DMS 273 (cell line): ENCODE results near the gene SULF2.

Experiments
- DNase-seq: peaks from one replicate; lab custom pipeline; 2025; ENCODE audit not compliant: unreplicated experiment; lab: John Stamatoyannopoulos, UW

SULF2 gene

DNA sequence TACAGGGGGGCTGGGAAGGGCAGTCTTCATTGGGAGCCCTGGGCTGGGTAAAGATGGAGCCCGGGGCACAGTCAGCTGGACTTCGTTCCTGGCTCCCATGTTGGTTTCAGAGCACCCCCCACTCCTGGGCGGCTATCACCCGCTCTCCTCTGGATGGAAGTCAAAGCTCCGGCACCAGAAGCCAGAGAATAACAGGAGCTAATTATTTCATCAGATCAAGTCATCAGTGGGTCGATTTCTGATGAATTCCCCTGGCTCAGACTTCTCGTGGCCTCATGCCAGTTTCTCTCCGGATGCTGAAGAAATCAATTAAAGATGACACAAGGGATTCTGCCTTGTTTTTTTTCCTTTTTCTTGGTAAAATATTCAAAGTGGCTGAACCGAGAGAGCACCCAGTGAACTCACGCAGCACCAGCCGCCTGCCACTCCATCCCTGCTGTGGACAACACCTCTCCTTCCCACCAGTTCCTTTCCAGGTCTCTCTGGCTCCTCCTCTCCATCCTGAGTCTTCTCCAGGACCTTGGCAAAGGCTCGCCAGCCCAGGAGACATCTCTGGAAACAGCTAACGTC is 22.5 kb downstream of the SULF2 start:
- no peak for DNase-seq

DNA sequence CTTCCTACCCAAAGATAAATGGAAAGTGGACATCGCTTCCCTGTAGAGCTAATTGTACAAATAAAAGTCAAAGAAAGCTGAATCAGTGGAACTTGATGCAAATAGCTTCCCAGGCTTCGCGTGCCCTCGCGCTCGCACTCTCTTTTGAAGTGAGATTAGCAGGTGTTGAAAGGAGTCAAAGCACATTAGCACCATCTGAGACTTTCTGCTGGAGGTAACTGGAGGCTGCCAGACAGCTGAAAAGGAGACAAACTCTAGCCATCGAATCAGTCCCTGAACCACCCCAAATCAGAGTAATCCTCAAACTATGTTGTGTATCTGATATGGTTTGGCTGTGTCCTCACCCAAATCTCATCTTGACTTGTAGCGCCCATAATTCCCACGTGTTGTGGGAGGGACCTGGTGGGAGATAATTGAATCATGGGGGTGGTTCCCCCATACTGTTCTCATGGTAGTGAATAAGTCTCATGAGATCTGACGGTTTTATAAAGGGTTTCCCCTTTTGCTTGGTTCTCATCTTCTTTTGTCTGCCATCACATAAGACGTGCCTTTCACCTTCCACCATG is 23.7 kb downstream of the SULF2 start:
- DNase-seq: no peak

DNA sequence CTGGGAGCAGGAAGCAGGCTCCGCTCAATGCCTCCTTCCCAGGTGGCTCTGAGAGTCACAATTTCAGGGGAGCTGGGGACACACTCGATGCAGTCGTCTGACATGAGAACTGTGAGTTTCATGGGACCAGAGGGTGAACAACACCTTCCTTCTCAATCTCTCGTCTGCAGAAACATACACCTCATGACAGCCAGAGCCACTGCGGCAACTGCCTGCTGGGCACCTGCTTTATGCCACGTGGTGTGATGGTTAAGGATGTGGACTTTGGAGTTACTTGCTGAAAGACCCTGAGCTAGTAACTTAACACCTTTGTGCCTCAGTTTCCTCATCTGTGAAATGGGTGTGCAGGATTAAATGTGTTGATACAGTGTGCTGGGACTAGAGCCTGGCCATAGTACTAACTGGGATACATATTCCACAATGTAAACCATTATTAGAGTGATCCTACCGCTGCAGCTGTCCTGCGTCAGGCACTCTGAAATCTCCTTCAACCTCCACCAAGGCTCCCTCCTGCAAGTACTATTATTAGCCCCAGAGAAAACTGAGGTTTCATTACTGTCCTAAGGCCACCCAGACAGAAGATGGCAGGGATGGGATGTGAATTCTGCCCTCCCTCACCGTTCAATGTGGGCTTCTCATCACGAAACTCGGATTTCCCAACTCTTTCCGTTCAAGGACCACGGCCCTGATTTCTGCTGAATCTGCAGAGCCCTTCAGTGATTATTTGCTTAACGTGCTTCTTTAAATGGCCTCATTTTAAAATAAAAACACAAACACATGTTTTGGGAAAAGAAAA is 24.4 kb downstream of the SULF2 start:
- DNase-seq: no peak

DNA sequence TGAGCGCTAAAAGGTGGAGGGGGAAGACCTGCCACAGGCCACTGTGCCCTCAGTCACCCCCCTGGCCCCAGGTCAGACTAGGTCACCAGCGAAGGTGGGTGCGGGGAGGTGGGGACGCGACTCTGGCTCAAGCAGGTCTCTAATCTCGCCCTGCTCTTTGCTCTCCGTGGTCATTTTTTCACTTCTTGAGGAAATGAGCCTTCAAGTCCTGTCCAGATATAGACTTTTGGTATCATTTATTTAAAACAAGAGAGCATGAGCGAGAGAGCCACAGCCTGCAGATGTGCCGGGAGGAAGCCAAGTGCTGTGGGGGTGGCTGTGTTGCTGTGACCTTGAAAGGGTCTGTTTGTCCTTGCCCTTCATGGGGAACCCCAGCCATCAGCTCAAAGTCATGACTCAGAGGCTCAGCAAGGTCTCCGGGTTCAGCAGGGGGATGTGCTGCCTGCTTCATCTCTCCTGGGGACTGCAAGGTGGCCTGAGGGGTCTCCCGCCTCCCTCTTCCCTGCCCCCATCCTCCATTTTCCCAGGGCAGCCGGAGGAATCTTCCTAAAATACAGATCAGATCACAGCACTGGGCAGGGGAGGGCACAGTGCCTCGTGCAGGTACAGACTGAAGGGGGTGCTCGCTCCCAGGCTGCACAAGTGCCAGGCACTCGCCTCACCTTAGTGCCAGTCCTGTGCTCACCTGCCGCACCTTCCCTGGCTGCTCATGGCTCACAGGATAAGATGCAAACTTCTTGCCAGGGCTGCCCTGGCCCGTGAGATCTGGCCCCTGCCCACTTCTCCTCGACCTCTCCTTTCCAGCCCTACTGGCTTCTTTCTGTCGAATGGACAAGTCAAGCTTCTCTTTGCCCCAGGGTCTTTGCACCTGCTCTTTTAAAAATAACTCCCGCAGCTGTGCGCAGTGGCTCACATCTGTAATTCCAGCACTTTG is 26.5 kb downstream of the SULF2 start:
- no peak for DNase-seq

DNA sequence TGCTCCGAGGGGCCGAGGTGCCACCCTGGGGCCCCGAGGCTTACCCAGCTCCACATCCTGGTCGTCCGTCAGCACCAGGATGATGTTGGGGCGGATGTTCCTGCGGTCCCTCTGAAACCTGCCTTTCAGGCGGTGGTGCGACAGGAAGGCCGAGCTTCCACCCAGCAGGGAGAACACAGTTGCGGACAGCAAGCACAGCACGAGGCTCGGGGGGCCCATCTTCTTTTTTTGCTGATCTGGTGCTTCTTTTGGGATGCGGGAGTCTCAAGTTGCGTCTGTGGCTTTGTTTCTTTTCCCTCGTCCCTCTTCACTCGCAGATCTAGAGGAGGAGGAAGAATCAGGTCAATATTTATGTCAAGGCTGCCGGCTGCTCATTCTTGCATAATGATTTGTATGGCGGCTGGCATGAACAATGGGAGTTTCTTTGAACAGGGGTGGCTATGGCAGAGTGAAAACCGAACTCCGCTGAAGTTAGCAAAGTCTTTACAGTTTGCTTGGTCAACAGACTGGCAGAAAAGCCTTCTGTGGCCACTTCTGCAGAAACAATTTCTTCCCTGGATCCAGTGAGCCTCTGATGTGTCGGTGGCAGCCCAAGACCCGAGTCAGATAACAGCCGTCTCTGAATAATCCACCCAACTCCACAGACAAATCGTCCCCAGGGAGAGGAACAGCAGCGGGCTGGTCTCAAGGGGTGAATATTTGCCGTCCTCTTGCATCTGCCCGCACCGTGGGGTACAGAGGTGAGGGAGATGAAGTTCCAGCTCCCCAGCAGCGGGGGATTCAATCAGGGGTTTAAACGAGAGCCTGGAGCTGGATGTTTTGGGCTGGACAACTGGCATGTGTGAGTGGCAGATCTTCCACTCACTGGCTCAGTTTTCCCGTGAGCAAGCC is 27.9 kb downstream of the SULF2 start:
- DNase-seq: no peak

DNA sequence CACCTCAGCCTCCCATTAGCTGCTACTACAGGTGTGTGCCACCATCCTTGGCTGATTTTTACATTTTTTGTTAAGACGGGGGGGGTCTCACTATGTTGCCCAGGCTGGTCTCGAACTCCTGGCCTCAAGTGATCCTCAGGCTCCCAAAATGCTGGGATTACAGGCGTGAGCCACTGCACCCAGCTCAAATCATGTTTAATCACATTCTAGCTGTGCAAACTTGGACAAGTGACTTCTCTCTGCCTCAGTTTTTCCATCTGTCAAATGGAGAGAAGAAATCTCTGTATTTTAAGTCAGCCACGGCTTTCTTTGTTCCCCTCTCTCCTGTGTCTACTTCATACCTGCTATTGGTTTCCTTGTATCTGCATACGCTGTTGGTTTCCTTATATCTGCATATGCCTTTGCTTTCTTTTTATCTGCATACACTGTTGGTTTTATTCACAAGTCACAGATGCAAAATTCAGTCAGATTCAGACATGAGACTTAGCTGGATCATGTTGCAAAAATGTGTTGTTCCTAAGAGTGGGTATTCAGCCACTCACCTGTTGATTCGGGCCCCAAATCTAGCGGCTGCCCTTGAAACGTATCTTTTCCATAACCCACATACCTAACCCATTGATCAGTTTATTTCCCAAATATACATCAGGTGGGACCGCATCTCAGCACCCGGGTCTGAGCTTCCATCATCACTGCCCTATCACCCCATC is 30.2 kb downstream of the SULF2 start:
- no peak for DNase-seq

DNA sequence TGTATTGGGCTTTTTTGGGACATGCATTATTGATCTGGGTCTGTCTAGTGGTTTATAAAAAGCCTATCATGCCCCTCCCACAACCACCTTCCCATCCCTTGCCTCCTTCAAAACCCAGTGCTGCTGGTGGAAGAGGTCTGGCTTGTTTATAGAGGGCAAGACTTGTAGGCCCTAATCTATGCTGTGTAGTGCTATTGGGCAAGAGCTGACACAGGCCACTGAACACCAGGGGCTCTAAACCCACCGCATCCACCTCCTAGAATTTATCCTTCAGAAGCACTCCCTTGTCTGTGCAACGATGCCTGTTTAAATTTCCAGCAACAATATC is 30.9 kb downstream of the SULF2 start:
- DNase-seq: no peak

DNA sequence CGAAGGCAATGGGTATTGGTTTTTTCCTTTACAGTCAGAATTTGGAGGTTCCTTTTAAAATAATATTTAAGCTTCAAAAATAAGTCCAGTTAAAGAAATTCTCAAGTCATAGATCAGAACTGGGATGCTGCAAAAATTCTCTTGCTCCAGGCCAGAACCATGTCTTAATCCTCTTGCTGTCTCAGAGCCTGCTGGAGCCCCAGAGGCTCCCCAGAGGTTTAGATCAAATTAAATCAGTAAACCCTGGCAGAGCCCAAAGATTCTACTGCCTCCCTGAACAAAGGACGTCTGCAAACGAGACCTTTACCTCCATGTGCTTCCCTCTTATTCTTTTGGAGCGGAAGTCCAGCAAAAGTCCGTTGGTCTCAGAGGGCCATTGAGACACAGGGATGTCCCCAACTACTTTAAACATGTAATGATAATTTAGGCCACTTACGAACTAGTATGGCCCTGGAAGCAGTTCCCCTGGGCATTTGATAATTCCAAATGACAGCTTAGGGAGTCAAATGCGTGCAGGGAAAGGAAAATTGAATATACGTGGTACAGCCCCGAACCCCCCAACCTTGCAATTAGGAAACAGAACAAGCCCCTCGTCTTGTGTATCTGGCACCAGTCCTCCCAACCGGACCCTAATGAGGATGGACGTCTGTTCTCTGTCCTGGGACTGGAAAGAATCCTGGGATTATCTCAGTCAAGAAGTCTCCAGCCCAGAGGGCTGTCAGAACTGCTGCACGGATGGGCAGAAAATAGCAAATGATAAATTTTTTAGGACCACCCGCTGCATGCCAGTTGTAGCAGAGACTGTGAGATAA is 31.5 kb downstream of the SULF2 start:
- no peak for DNase-seq

DNA sequence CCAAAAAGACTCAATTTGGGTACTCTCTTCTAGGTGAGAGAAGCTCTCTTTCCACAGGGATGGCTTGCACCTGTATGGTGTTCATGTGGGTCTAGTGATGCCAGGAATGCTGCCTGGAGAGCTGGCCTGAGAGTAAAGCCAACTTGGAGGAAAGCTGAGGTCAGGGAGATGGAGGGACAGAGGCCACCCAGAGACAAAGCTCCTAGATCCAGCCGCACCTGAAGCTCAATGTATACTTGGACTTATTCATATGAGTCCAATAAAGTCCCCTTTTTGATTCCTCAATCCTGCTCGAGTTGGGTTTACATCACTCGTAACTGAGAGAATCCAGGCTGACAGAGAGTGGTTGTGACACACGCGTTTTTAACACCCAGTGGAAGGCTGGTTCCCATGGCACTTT is 33.8 kb downstream of the SULF2 start:
- DNase-seq: no peak

DNA sequence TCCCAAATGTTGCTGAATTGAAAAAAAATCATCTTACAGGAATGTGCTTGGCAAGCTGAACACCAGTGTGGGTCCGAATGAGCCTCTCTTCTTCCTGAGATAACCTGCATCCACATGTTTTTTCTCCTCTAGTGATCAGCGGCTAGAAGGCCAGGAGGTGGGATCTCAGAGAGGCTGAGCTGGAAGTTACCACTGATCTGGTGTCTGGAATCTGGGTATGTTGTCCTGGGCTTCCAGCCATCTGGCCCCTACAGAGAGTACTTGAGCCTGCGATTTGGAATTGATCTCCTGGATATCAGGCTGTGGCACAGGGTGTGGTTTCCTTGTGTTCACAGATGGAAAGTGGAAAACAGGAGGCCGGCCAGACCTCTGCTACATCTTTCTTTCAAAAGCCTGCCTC is 35.9 kb downstream of the SULF2 start:
- DNase-seq: peak; percentile 87

DNA sequence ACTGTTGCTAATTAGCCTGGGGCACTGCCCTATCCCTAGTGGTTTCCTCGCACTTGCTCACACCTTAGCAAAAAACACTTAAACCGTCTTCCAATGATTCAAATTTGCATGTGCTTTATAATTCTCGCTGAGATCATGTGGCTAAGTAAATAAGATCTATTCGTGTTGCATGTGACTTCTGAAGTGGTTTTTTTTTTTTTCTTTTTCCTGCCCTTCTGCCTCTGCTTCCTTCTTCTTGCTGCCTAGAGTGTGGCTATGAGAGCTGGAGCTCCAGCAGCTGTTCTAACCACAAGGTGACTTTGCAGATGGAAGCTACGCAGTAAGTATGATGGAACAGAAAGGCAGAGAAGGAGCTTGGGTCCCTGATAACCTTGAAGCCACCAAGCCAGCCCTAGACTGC is 36.5 kb downstream of the SULF2 start:
- DNase-seq: peak; percentile 47

DNA sequence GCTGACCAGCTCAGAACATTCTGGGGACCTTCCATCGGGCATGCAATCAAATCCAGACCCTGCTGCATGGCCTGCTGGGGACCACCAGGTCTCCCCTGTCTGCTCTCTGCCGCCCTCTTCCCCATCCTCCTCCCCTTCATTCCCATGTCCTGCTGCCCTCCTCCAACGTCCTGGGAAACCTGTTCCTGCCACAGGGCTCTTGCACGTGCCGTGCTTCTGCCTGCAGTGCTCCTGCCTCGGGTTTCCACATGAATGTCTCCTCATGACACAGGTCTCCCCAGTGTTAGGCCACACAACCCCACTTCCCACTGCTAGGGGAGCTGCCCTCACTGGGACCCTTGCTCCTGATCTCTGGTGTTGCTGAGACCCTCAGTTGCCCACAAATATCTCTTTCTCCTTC is 37.2 kb downstream of the SULF2 start:
- no peak for DNase-seq

DNA sequence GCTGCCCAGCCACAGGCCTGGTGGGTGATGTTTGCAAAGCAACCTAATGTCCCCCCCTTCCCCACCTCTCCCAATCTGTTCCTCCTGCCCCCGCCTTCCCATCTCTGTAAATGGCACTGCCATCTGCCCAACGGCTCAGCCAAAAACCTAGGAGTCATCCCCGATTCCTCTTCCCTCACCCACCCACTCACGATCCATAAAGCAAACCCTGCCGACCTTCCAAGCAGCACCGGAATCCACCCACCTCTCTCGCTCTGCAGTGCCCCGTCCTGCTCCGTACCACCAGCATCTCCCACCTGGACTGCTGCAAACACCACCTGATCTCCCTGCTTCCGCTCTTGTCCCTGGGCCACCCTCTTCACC is 37.6 kb downstream of the SULF2 start:
- DNase-seq: peak; percentile 80

DNA sequence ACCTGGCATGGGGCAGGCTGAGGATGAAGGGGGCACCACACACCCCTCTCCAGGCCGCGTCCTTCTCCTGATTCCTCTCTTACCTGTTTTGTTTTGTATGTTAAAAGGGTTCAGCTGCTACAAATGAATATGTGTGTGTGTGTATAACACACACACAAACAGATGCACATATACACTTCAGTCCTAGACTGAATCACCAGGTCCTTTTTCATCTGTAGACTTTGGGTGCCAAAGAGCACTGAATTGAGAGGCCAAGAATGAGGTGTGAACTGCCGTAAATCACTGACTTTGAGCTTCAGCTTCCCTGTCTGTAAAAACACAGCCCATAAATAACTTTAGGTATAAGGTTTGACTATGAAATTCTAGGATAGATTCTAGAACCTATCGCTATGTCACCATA is 40.5 kb downstream of the SULF2 start:
- DNase-seq: no peak

DNA sequence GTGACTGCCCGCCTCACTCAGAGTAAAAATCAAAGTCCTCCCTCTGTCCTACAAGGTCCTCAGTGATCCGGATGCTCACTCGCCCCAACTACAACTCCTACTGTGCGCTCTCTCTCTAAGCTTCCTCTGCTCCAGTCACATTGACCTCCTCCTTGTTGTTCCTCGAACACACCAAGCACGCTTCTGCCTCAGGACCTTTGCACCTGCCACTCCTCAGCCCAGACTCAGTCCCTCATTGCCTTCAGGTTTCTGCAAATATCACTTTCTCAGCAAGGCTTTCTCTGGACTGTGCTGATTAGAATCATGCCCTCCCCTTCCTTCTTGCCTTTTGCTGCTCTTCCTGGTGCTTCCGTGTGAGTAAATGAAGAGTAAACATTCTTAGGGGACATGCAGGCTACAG is 41.6 kb downstream of the SULF2 start:
- no peak for DNase-seq

DNA sequence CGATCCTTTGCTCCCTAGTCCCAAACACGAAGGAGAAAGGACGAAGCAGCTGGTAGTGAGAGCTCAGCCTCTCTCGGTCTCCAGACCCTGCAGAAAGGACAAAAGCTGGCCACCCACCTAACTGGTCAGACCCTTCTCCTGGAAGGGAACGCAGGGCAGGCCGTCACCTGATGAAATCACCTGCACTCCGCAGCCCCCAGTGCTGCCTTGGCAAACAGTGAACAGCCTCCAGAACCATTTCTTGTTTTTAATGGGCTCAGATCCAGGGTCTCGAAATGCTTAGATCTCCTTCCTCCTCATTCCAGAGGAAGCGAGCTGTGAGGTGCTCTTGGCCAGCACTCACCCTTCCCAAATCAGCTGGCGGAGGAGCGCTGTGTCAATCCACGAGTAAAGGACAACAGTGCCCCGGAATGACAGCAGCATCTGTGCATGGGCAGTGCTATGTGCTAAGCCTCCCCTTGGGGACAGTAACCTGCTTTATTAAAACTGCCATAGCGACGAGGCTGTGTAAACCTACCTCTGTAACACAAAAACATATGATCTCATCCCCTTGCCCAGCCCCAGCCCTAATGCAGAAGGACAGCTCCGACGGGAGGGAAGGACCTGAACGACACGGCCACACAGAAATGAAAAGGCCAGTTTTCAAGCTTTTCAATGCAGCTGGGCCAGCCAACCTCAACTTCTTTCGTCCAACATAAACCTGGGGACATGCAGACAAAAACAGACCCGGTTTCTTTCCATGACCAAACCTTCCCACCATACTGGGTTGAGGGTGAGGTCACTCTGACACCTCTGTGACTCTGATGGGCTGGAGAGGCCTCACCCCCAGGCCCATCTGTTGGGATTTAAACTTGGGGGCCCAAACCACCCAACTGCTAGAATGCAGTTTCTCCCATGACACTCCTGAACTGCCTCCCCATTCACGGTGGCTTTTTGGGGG is 43.3 kb downstream of the SULF2 start:
- DNase-seq: no peak

DNA sequence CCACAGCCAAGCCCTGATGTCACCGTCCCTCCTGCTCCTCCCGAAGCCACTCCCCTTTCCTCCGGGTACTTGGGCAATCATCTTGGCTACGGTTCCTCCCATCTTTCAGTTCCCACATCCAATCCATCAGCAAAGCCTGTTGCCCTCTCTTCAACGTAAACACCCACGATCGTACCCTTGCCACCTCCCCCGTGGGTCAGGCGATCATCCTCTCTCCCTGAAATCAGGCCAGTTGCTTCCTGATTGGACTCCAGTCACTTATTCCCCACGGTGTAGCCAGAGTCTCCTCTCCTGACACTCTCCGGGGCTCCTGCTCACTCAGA is 44.5 kb downstream of the SULF2 start:
- no peak for DNase-seq

DNA sequence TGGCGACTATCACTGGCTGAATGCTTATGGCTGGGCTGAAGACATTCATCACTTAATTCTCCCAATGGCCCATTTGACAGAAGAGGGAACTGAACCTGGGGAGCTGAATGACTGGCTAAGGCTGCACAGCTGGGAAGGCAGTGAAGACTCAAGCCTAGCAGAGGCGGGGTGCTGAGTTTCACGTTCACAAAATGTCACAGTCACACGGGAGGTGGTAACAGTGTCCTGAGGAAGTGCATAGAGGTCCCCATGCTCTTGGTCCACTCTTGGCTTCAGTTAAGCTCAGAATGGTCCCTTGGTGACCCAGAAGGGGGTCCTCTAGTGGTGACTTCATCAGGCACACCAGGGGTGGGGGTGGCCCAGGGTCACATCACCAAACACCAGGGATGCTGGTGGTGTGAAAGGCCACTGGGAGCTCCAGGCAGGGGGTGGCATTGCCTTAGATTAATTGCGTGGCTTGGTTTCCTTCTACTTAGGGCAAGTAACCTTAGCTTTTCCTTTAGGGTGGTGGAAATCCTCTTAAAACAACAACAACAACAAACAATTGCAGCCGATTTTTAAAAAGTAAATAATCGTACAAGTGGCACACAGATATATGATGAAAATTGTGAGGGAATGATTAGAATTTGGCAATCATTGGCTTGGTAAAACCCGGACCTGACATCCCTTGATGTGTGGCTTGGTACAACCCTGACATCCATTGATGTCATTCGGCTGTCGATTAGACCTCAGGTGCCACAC is 45.0 kb downstream of the SULF2 start:
- DNase-seq: no peak
